NB4 (cell line): Measurements from ENCODE around the gene TMEM135.

Experiments
- MYC ChIP-seq: IDR thresholded peaks from 2 replicates; pipeline ENCODE4 v1.6.1; 2011; ENCODE audit warnings: low read depth, low read length
- POLR2A ChIP-seq: IDR thresholded peaks from 2 replicates; pipeline ENCODE4 v1.6.1; 2011; ENCODE audit warnings: mild to moderate bottlenecking; ENCODE audit not compliant: insufficient read length; ENCODE audit errors: extremely low read depth
- TF ChIP-seq, protein P1 (sequence below): IDR thresholded peaks from one replicate; pipeline ENCODE4 v1.5.1; 2012; ENCODE audit warnings: low read depth, low read length
- TF ChIP-seq, protein P2 (sequence below): IDR thresholded peaks from 2 replicates; pipeline ENCODE4 v1.6.1; 2011; ENCODE audit warnings: low read depth, low read length

DNA sequence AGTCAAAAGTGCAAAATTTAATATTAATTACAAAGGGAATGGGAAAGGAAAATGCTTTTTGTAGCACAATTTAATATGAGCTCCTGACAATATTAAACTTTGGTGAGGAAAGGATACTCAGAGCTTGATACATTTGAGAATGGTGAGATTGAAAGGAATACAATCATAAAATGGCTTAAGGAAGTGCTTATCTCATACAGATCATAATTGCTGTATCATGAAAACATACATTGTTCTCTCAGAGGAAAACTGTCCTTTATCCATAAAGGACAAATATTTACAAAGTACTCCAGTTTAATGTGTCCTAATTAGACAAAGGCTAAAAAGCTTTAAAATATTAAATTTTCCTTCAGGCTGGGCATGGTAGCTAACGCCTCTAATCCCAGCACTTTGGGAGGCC, 260.4 kb downstream of the TMEM135 start:
- TF ChIP-seq, protein P1, sequence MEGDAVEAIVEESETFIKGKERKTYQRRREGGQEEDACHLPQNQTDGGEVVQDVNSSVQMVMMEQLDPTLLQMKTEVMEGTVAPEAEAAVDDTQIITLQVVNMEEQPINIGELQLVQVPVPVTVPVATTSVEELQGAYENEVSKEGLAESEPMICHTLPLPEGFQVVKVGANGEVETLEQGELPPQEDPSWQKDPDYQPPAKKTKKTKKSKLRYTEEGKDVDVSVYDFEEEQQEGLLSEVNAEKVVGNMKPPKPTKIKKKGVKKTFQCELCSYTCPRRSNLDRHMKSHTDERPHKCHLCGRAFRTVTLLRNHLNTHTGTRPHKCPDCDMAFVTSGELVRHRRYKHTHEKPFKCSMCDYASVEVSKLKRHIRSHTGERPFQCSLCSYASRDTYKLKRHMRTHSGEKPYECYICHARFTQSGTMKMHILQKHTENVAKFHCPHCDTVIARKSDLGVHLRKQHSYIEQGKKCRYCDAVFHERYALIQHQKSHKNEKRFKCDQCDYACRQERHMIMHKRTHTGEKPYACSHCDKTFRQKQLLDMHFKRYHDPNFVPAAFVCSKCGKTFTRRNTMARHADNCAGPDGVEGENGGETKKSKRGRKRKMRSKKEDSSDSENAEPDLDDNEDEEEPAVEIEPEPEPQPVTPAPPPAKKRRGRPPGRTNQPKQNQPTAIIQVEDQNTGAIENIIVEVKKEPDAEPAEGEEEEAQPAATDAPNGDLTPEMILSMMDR, result no peak
- TF ChIP-seq POLR2A (no peak), MYC (no peak)
- TF ChIP-seq, protein P2, sequence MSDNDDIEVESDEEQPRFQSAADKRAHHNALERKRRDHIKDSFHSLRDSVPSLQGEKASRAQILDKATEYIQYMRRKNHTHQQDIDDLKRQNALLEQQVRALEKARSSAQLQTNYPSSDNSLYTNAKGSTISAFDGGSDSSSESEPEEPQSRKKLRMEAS, result no peak
